BE2C (cell line): ENCODE data around the gene WDR4.
"Not testable (repeated sequence)": the region's sequence is repeated elsewhere in the genome, so short reads cannot be mapped to it uniquely, and the experiment has no call there.

Source experiments
- DNase-seq: peaks from one replicate; pipeline ENCODE4 v3.0.0-alpha.2; 2020
- H3K27me3 ChIP-seq: fragments of 250-450 bp; sonication (Bioruptor Pico); 2 replicates; pipeline ENCODE4 v1.5.1; 2020; ENCODE audit warnings: mild to moderate bottlenecking
- H3K36me3 ChIP-seq: fragments of 250-450 bp; sonication (Bioruptor Pico); 2 replicates; pipeline ENCODE4 v1.5.1; 2020; ENCODE audit warnings: mild to moderate bottlenecking
- H3K4me1 ChIP-seq: fragments of 250-450 bp; sonication (Bioruptor Pico); 2 replicates; pipeline ENCODE4 v1.5.1; 2020
- H3K4me3 ChIP-seq: 2 replicates; pipeline ENCODE4 v1.5.1; 2011; ENCODE audit warnings: low read depth, low read length
- H3K9me3 ChIP-seq: fragments of 250-450 bp; sonication (Bioruptor Pico); 2 replicates; pipeline ENCODE4 v1.5.1; 2020
- TF ChIP-seq, protein P1 (sequence below): IDR thresholded peaks from 2 replicates; pipeline ENCODE4 v1.5.1; 2012; ENCODE audit warnings: mild to moderate bottlenecking, low read depth, low read length

The WDR4 gene

DNA sequence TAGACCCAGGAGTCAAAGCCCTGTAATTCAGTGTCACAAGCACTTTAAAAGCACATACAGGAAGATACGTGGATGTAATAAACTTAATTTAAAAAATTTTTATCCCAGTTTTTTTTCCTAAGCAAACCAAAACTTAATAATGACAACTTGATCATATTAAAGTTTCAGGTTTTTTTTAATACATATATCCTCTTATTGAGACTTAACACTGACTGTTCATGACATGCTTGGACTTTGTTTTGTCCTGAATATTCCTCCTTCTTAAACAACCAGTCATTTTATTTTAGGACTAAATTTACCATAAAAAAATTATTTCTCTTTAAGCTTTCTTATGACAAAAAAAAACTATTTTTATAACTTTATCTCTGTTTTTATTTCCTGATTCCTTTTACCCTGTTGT is 64.1 kb downstream of the WDR4 start:
- TF ChIP-seq, protein P1, sequence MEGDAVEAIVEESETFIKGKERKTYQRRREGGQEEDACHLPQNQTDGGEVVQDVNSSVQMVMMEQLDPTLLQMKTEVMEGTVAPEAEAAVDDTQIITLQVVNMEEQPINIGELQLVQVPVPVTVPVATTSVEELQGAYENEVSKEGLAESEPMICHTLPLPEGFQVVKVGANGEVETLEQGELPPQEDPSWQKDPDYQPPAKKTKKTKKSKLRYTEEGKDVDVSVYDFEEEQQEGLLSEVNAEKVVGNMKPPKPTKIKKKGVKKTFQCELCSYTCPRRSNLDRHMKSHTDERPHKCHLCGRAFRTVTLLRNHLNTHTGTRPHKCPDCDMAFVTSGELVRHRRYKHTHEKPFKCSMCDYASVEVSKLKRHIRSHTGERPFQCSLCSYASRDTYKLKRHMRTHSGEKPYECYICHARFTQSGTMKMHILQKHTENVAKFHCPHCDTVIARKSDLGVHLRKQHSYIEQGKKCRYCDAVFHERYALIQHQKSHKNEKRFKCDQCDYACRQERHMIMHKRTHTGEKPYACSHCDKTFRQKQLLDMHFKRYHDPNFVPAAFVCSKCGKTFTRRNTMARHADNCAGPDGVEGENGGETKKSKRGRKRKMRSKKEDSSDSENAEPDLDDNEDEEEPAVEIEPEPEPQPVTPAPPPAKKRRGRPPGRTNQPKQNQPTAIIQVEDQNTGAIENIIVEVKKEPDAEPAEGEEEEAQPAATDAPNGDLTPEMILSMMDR, result no peak
- no peak for DNase-seq
- H3K36me3 ChIP-seq, result no peaks in the 10 kb centered on the region
- H3K9me3 ChIP-seq, result peaks cover 3% of the 10 kb centered on the region; the same call in 1 of the 2 replicates
- H3K27me3 ChIP-seq, result no peaks in the 10 kb centered on the region
- H3K4me3 ChIP-seq, result no peak overlapping the region
- H3K4me1 ChIP-seq, result no peaks in the 10 kb centered on the region

- not testable (repeated sequence) for DNase-seq, H3K9me3 ChIP-seq, H3K4me3 ChIP-seq, H3K27me3 ChIP-seq, H3K4me1 ChIP-seq, H3K36me3 ChIP-seq
Measured at GRCh38 chr21:42812528-42813241, 66.7 kb downstream of the WDR4 start.

DNA sequence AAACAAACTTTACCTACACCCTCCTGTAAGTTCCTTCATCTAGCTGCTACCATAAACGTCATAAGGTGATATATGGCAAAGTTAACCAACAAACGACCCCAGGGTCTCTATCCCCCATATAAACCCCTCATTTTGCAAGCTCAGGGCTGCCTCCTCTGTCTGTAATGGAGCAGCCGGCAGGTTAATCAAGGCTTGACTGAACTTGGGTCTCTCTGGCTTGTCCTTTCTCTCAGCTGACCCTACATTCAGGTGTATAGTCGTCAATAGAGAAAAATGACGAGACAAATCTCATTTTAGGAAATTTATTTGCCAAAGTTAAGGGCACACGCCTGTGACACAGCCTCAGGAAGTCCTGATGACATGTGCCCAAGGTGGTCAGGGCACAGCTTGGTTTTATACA is 67.4 kb downstream of the WDR4 start:
- peaks cover 3% of the 10 kb centered on the region; the same call in 1 of the 2 replicates for H3K9me3 ChIP-seq
- no peaks in the 10 kb centered on the region for H3K27me3 ChIP-seq
- no peak overlapping the region for H3K4me3 ChIP-seq
- H3K4me1 ChIP-seq, result no peaks in the 10 kb centered on the region
- DNase-seq, result no peak
- TF ChIP-seq, protein P1, result no peak
- H3K36me3 ChIP-seq, result no peaks in the 10 kb centered on the region

- H3K36me3 ChIP-seq, result no peaks in the 10 kb centered on the region
- TF ChIP-seq, protein P1, result no peak
- no peaks in the 10 kb centered on the region for H3K27me3 ChIP-seq
- no peaks in the 10 kb centered on the region for H3K4me1 ChIP-seq
- peaks cover under 1% of the 10 kb centered on the region; the same call in 1 of the 2 replicates for H3K9me3 ChIP-seq
- H3K4me3 ChIP-seq, result no peak overlapping the region
- DNase-seq, result no peak
Measured at GRCh38 chr21:42809577-42810475, 69.5 kb downstream of the WDR4 start.

DNA sequence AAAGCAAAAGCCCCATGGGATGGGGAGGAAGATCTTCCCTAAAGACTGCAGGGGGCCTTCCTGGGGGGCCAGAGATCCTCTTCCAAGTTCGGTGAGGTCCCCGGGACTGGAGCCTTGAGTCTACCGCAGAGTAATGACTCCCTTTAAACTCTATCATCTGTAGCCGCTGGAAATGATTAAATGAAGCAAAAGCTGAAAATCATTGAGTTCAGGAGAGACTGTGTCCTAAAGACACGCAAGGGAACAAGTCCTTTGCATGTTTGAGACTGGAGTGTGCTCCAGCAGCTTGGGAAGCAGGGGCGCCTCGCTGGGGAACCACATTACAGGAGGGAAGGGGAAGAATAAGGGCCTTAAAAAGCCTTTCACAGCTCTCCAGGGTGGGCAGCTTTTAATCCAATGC is 70.2 kb downstream of the WDR4 start:
- H3K36me3 ChIP-seq, result no peaks in the 10 kb centered on the region
- TF ChIP-seq, protein P1, result no peak
- H3K4me3 ChIP-seq, result no peak overlapping the region
- no peak for DNase-seq
- H3K27me3 ChIP-seq, result no peaks in the 10 kb centered on the region
- H3K9me3 ChIP-seq, result no peaks in the 10 kb centered on the region
- H3K4me1 ChIP-seq, result no peaks in the 10 kb centered on the region

DNA sequence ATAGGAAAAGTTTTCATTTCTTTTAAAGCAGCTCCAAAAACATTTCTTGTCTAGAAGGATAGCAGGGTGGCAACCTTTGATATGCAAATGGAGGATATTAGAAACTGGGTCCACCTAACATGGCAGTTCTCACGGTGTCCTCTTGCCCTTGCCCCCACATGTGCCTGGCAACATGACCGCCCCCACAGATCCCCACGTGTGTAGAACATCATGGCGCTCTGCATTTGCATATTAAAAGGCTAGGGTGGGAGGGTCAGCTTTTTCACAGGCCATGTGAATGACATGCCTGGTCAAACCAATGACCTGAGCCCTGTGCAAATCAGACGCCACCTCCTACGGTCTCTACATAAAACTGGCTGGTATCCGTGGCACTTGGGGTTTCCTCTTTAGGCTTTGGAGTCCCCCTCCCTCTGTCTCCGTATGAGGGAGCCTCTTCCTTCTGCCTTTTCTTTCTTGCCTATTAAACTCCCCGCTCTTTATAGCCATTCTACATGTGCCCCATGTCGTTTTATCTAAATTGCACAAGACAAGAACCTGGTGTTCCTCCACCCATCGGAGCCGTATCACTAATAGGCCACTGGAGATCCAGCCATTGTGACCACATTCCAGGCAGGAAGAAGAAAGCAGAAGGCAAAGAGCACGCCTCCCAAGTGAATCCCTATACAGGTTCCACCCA is 71.3 kb downstream of the WDR4 start:
- Histone ChIP-seq H3K4me3 (no peak overlapping the region), H3K27me3 (no peaks in the 10 kb centered on the region), H3K4me1 (no peaks in the 10 kb centered on the region), H3K36me3 (no peaks in the 10 kb centered on the region), H3K9me3 (no peaks in the 10 kb centered on the region)
- DNase-seq, result no peak
- TF ChIP-seq, protein P1, result no peak

- DNase-seq, result not testable (repeated sequence)
Measured at GRCh38 chr21:42807293-42807895, 71.9 kb downstream of the WDR4 start.

More at GRCh38 chr21:42807293-42807895, 71.9 kb downstream of the WDR4 start:
- H3K4me3 ChIP-seq, H3K27me3 ChIP-seq, H3K9me3 ChIP-seq, H3K4me1 ChIP-seq, H3K36me3 ChIP-seq: not testable (repeated sequence)
